ENCODE data around the gene PTPN14.

Gene PTPN14

DNA sequence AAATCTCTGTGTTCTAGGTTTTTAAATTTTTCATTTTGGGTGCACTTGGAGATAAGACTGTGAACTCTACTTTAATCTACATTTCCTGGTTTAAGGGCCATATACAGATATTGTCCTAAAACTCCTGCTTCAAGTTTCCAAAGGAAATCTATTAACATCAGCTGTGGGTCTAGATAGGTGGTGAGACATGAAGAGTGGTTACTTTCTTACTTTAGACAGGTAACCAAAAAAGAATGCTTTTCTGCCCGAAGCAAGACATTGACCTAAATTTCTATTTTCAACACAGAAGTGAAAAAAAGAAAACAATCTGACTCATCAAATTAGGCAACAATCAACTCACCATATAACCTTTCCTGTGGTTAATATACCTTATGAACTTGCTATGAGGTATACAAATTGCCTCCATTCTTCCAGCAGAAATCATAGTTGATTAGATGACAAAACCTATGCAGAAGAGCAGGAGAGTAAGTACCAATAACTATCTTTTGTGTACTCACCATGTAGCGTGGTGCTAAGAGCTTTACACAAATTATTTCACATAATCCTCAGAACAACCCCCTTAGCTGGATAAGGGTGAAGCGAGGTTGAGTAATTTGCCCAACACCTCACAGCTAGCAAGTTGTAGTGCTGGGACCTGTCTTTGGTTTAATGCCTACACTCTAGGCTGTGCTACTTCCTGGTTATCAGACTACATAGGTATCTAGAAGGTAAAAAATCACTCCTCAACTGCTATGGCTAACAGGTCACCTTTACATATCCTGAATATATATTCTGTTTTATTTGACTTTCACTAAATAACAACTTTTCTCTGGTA is 23.4 kb upstream of the PTPN14 start:
- TF ChIP-seq POLR2A (IDR thresholded peaks at IDR 0.05; ENCODE audit: low read length) = no peak
- TF ChIP-seq GATA1 (IDR thresholded peaks at IDR 0.05; ENCODE audit: low read depth, low read length) = no peak
- no peak for DNase-seq

DNA sequence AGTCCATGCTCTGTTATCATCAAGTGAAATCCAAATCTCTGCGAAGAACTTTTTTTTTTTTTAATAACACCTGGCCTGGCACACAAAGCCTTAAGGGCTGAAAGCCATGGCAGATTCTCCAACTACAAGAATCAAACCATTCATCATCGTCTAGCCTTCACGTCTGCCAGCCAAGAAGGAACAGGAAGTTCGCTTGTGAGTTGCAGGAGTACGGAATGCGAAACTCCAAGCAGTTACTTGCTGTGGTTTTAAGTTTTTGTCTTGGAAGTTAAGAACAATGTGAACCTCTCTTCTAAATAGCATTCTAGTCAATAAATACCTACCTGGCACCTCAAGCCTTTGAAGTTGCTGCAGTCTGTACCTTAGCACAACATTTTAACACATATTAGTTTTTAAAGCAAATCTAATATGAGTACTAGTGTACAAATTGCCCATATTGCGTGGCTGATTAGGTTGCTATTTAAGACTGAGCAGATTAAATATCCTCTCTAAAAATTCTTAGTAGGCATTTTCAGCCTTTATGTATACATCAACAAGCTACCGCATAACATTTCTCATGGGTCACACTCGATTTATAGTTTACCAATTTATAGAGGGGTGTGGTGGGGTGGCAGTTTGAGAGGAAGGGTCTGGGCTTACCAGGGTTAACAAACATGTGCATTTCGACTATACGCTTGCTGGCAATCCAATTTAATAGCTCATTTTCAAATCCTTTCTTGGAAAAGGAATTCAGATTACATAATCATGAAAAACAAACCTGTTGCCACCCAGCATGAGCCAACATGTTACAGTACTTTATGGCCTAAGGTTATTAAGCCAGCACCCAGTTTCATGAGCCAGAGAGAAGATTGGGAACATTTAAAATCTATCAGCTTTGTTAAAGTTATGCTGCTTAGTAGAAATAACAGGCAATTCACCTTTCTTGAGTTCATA is 22.2 kb upstream of the PTPN14 start:
- no peak for DNase-seq
- TF ChIP-seq GATA1 (IDR thresholded peaks at IDR 0.05; ENCODE audit: low read depth, low read length) (no peak), POLR2A (IDR thresholded peaks at IDR 0.05; ENCODE audit: low read length) (no peak)

DNA sequence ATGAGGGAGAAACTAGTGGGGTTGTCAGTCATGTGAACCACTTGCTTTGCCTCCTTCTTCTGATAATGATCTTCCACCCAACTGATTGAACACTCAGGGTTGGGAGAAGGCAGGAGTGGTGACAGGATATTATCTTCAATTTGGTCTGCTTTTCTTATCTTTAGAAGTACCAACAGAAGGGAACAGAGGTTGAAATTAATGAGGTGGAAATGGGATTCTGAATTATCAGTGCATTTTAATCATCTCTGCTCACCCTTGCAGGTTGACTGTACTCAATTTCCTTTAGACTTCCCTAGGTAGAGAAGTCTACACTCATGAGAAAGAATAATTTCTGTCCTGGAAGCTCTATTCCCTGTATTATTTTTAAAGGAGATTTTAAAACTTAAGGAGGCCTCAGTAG is 19.9 kb upstream of the PTPN14 start:
- TF ChIP-seq GATA1 (IDR thresholded peaks at IDR 0.05; ENCODE audit: low read depth, low read length) (no peak), POLR2A (IDR thresholded peaks at IDR 0.05; ENCODE audit: low read length) (no peak)
- no peak for DNase-seq

DNA sequence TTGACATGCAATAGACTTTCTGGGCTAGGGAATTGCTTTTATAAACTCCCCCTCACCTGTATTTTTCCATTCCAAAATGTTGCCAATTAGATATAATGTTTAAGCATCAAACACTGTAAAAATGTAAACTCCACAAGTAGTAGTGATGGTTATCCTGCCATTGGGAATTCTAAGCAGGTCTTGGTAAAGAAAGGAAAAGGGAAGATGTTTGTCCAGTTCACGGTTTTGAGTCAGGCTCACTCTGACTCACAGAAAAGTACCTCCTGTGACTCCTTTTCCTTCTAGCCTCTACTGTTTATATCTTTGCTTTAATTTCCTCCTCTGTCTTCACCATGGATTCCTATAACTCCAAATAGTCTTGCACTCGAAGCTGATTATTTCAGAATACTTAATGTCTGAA is 19.0 kb upstream of the PTPN14 start:
- no peak for DNase-seq
- TF ChIP-seq POLR2A (IDR thresholded peaks at IDR 0.05; ENCODE audit: low read length) = no peak
- no peak for TF ChIP-seq GATA1 (IDR thresholded peaks at IDR 0.05; ENCODE audit: low read depth, low read length)

DNA sequence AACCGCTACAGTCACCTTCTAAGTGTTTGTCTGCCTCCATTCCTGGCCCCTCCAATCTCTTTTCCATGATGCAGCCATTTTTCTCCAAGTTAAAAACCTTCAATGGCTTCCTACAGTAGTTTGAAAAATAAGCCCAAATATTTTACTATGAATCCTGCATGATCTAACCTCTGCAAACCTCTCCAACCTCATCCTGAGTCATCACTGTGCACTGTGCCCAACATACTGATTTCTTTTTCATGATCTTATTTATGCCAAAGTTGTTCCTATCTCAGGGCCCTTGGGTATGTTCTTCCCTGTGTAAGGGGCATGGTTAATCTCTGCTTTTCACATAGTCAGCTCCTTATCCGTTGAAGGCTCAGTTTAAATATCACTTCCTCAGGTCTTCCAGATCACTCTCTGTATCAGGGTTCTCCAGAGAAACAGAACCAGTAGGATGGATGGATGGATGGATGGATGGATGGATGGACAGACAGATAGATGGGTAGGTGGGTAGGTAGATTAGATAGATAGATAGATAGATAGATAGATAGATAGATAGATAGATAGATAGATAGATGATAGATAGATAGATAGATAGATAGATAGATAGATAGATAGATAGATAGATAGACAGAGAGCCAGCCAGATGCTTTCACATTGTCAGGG is 18.1 kb upstream of the PTPN14 start:
- no peak for TF ChIP-seq GATA1 (IDR thresholded peaks at IDR 0.05; ENCODE audit: low read depth, low read length)
- no peak for TF ChIP-seq POLR2A (IDR thresholded peaks at IDR 0.05; ENCODE audit: low read length)
- DNase-seq = no peak

DNA sequence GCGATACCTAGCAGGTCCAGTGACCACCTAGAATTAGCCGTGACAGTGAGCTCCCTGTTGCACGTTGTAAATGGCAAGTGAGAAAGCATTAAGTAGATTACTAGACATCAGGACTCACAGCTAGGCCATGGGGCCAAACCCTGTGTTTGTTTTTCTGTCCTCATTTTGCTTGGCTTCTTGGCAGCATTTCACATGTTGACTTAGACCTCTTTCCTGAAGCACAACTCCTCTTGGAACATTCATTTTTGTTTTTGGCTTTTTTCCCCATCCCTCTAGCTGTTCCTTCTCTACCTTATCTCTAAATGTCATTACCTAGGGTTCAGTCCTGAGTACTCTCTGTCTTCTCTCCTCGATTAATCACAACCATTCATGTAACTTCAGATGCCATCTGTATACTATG is 16.9 kb upstream of the PTPN14 start:
- no peak for DNase-seq
- TF ChIP-seq POLR2A (IDR thresholded peaks at IDR 0.05; ENCODE audit: low read length) (no peak), GATA1 (IDR thresholded peaks at IDR 0.05; ENCODE audit: low read depth, low read length) (no peak)

DNA sequence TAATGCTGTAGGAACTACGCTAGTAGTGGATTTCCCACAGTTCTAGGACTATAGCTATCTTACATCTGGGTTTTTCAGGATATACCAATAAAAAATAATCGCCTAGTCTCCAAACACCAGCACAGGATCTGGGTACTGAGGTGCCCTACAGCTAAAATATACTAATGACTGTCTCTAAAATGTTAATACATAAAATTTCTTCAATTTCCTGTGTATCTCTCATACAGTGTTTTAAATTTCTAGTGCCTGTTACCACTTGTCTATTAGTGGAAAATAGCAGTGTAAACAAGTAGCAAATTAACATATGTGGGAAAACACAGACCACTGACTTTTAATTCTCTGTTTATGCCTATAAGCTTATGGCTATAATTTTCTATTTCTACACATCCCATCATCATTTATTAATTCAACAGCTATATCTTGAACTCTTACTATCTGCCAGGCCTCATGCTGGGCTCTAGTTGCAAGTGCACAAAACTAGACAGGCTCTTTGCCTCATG is 16.1 kb upstream of the PTPN14 start:
- TF ChIP-seq GATA1 (IDR thresholded peaks at IDR 0.05; ENCODE audit: low read depth, low read length) (no peak), POLR2A (IDR thresholded peaks at IDR 0.05; ENCODE audit: low read length) (no peak)
- DNase-seq = no peak

DNA sequence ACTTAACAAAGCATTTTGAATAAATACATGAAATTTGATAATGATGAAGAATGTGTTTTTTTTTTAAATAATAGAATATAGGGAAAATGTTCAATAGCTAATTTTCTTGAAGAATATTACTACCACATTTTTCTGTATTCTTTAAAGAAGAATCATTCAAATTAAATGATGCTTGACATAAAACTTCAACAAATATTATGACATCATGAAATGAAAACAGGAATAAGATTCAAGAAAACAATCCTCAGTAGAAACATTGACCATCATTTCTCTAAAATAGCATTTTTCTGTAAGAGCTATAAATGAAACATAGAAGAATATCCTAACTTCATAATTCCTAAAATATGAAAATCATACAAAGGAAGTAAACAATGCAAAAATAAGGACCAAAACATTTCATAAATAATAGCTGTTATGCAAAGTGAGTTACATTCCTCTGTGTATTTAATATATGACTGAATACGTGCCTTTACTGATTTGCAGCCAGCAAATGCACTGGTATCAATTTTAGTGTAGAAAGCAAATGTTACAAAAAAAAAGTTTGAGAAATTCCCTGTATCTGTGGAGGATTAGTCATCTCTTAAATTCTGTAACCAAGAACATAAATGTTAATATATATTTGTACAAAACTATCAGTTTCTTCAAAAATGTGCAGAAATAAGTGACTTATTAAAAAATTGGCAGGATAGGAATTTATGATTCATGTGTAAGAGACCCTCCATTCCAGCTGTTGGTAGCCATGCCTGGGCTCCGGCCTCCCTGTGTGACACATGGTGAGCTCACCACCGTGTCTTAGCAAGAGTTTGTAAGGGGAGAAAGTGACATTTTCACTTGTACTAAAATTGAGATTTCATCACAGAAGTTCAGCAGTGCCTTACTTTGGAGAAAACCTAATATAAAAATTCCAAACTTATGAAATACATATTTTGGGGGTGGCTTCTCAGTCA is 15.0 kb upstream of the PTPN14 start:
- TF ChIP-seq POLR2A (IDR thresholded peaks at IDR 0.05; ENCODE audit: low read length) = no peak
- no peak for TF ChIP-seq GATA1 (IDR thresholded peaks at IDR 0.05; ENCODE audit: low read depth, low read length)
- no peak for DNase-seq

DNA sequence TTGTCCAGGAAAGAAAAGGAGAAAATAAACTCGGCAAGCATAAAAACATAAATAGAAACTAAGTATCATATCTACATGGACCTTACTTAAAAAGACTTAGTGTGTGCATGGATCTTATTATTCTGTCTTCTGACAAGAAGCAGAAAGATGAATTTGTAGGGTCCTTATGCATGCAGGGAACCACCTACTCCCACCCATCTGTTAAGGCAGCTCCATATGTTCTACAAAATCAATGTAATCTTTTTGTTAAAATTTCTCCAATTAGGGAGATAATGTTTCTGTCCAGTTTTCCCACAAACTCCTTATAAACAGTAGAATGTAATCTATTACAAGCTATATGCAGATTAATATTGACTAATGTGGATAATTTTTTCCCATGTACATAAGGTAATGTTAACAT is 13.9 kb upstream of the PTPN14 start:
- TF ChIP-seq POLR2A (IDR thresholded peaks at IDR 0.05; ENCODE audit: low read length) = no peak
- TF ChIP-seq GATA1 (IDR thresholded peaks at IDR 0.05; ENCODE audit: low read depth, low read length) = no peak
- DNase-seq = no peak

DNA sequence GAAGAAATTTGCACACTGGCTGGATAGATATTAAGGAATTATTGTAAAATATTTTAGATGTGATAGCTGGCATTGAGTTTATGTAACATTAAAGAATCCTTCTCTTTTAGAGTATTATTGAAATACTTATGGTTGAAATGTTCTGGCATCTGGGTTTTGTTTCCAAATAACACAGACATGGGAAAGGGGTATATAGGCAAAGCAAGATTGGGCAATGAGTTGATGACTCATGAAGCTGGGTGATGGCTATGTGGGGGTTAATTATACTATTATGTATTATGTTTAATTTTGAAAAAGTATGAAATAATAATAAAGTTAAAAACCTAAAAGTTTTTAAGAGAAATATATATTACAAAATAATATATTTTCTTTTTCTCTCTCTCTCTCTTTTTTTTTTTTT is 12.5 kb upstream of the PTPN14 start:
- DNase-seq = no peak
- TF ChIP-seq GATA1 (IDR thresholded peaks at IDR 0.05; ENCODE audit: low read depth, low read length) = no peak
- TF ChIP-seq POLR2A (IDR thresholded peaks at IDR 0.05; ENCODE audit: low read length) = no peak

DNA sequence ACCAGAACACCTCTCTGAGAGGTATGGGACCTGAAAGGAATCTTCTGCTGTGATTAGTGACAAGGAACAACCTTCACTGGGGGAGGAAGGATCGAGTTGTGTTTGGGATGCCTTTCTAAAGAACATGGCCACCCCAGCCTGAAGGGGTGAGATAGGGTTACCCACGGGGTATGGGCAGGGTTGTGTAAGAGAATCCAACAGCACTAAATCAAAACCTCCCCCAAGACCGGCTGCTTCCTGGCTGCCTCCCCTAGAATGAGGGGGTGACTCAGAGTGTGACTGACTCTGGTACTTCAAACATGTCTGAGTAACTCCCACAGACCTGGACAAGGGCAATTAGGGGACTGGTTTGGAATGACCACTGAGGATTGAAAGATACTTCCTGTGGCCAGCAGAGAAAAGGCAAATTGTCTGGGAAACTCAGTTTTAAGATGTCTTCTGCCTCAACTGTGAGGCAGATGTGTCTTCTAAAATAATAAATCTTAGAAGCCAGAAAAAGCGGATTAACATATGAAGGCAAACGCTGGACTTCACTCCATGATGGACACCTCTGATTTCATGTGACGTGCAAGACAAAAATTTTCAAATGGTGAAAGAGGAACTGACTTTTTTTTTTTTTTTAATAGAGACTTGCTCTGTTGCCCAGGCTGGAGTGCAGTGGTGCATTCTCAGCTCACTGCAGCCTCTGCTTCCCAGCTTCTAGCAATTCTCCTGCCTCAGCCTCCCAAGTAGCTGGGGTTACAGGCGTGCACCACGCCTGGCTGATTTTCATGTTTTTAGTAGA is 6.7 kb upstream of the PTPN14 start:
- no peak for TF ChIP-seq POLR2A (IDR thresholded peaks at IDR 0.05; ENCODE audit: low read length)
- no peak for TF ChIP-seq GATA1 (IDR thresholded peaks at IDR 0.05; ENCODE audit: low read depth, low read length)
- DNase-seq = no peak

DNA sequence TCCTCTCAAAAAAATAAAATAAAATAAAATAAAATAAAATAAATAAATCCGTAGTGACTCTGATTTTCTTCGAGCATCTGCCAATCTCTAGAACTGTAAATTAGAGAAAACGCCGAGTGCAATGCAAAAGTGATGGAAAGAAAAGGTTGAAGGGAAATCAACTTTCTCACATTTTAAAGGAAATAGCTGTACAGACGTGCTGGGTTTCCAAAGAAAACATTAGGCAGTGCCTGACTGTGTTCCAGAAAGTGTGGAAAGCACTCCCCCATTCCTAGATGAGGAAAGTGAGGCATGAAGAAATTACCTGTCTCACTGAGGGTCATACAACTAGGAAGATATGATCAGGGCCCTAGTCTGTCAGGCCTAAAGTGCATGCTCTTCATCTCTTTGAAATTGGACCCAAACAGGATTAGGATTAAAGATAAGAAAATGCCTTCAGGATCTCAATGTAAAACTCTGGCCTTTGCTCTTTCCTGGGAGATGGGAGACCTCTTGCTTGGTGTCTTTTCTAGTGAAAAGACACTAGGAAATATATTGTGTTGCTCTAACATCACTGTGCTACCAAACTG is 1.8 kb upstream of the PTPN14 start:
- DNase-seq = no peak
- TF ChIP-seq GATA1 (IDR thresholded peaks at IDR 0.05; ENCODE audit: low read depth, low read length) (no peak), POLR2A (IDR thresholded peaks at IDR 0.05; ENCODE audit: low read length) (no peak)
